ENCODE measurements around the gene PMPCA.

PMPCA gene, protein sequence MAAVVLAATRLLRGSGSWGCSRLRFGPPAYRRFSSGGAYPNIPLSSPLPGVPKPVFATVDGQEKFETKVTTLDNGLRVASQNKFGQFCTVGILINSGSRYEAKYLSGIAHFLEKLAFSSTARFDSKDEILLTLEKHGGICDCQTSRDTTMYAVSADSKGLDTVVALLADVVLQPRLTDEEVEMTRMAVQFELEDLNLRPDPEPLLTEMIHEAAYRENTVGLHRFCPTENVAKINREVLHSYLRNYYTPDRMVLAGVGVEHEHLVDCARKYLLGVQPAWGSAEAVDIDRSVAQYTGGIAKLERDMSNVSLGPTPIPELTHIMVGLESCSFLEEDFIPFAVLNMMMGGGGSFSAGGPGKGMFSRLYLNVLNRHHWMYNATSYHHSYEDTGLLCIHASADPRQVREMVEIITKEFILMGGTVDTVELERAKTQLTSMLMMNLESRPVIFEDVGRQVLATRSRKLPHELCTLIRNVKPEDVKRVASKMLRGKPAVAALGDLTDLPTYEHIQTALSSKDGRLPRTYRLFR

DNA sequence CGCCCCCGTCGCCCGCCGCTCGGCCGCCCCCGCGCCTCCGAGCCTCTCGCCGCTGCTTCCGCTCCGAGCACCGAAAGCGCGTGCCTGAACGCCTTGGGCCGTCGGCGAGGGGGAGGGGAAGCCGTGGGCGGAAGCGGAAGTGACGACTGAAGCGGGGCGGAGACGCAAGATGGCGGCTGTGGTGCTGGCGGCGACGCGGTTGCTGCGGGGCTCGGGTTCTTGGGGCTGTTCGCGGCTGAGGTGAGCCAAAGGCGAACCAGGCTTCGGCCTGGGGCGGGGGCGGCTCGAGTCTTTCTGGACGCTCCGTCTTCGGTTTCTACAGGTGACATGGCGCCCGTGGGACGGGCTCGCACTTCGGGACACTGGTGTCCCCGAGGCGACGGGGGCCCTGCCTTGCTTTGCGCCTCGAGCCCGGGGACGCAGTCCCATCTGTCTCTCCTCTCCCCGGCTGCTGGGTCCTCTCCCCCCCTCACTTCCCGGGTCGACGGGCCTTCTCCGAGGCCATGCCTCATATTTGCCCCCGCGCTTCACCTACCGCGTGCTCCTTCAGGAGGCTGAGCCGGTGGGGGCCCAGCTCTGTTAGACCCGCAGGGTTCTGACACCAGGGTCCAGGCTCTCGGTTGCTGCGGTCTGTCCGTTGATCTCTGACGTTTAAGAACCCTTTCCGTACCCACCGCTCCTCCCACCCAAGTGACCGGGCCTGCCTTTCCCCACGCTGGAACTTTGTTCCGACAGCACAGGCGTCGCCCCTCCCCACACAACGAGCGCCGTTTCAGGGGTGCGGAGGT lies at the start of gene PMPCA, which contains the start of gene ENTR1:
PMPCA (plus strand) TSS at position 159 of the 788 bp plus-strand sequence; CDS start at position 170, 11 bp downstream.
ENTR1 (minus strand) TSS at position 115 of the 788 bp plus-strand sequence. CDS start 217 bp downstream, outside the sequence.
- DNase-seq = peak; percentile 15 to 93 (median 81)

DNA sequence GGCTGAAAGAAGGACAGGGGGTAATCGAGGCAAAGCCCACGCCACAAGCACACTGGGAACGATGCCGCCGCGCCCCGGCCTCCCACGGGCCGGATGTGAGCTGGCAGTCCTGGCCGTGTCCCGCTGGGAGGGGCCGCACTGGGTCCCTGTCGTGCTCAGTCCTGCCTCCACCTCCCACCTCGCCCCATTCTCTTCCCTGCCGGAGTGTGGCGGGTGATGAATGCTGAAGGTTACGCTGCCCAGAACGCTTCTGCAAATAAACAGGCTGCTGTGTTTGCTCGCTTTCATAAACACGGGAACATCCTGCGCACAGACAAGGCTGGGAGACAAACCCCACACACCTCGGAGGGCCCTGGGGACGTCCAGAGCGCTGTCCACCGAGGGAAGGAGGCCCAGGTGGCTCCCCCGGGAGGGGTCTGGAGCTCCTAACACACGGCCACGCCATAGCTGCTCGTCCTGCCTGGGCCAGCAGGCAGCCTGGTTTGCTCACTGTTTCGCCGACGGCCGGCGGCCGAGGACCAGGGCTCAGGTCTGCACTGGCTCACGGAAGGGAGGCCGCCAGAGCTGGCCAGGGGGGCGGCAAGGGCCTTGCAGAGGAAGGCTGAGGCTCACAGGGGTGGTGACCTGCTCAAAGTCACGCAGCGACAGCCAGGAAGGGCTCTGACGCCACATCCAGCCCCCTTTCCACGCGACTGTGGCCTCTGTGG lies 49.3 kb upstream of the PMPCA start:
- no peak for DNase-seq

DNA sequence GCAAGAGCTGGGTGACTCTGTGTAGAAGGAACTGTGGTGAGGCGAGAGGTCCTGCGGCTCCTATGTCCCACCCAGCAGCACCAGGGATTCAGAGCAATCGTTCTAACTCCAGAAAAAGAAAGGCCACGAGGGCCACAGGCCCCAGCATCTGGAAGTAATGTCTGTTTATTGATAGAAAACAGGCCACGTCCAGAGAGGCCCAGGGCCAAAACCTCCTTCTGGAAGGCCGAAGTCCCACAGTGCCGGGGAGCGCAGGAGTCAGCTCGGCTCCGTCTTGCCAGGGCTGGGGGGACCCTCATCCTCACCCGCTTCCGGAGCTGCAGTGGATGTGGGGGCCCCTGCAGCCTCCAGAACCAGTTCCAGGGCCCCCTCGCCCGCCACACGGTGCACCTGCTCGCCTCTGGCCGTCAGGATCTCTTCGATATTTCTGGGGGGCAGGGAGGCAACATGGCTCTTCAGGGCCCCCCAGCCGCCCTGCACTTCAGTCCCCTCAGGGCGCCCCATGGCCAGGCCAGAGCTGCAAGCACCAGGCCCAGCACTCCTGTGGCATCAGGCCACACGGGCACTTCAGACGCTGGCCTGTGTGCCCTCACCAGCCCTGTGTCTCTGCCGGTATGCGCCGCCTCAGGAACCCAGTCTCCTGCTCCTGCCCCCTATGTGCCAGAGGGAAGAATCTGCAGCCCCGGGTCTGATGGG lies 48.6 kb upstream of the PMPCA start:
- no peak for DNase-seq

DNA sequence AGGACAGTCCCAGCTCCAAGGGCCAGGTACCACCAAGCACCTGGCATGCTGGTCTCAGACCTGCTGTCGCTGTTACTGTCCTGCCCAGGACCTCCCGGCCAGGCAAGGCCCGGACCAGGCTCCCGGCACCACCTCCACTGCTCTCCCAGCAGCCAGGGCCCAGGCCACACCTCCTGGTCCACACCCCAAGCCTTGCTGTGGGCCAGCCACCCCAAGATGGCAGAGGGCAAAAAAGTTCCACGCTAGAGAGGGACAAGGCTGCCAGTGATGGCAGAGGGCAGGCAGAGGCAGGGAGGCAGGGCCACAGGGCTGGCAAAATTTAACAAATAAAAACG lies 48.0 kb upstream of the PMPCA start:
- no peak for DNase-seq

DNA sequence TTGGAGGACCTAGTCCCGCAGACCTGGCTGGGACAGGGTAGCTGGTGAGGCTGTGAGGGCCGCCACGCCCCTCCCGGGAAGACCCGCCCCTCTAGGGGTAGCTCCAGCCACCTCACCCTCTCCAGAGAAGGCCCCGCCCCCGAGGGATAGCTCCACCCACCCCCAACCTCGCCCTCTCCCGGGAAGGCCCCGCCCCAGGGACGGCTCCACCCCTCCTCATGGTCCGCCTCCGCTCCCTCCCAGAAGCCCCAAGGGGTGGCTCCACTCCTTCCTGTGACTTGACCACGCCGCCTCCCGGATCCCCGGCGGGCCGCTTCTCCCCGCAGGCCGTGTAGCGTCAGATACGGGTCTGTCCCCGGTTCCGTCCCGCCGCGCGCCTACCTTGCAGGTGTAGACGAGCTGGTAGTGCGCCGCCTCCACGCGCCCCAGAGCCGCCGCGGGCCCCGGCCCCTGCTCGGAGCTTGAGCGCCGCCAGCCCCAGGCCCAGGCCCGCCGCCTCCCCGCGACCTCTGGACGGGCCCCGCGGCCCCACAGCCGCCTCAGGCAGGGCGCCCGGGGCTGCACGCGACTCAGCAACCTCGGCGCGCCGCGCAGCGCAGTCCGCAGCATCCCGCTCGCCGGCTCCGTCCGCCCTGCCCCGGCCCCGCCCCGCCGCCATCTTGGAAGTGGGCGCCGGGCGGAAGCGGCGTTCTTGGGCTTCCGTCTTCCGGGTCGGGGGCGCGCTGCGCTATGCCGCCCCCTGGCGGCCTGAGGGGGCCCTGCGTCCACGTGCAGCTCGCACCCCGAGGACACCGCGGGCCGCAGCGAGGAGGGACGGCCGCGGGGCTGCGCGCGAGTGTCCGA lies 47.1 kb upstream of the PMPCA start, which contains the start of gene DNLZ:
DNLZ (minus strand) TSS at position 639 of the 843 bp plus-strand sequence; CDS start at position 609, 30 bp downstream.
- peak; percentile 49 to 95 (median 90) for DNase-seq

DNA sequence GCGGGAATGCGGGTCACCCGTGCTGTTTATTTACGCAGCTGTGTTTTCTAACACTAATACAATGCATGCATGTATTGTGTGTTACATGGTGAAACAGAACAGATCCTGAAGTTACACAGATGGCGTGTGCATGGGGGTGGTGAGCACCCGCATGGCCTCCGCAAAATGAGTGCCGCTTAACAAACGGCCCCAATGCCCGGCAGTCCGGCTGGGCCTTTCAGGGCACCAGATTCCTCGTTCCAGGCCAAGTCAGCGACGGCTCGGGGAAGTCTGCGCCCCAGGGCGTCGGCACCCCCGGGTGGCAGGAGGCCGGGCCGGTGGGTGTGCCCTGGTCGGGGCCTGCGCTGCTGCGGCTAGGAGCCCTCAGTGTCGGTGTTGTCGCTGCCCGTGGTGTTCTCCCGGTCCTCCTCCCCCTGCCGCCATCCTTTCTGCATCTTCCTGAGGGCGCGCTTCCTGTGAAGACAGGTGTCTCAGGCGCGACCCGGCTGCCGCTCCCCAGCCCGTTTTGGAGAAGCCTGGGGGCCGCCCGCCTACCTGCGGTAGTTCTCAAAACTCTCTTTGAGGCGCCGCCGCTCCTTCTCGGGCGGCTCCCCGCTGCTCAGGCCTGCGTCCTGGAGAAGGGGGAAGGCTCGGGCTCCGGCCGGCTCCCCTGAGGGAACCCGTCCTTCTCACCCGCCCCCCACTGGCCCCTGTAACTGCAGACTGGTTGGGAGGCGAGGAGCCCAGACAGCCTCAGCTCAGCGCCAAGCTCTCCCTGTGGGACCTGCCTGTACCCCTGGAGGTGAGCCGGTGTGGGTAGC lies 46.3 kb upstream of the PMPCA start:
- no peak for DNase-seq

DNA sequence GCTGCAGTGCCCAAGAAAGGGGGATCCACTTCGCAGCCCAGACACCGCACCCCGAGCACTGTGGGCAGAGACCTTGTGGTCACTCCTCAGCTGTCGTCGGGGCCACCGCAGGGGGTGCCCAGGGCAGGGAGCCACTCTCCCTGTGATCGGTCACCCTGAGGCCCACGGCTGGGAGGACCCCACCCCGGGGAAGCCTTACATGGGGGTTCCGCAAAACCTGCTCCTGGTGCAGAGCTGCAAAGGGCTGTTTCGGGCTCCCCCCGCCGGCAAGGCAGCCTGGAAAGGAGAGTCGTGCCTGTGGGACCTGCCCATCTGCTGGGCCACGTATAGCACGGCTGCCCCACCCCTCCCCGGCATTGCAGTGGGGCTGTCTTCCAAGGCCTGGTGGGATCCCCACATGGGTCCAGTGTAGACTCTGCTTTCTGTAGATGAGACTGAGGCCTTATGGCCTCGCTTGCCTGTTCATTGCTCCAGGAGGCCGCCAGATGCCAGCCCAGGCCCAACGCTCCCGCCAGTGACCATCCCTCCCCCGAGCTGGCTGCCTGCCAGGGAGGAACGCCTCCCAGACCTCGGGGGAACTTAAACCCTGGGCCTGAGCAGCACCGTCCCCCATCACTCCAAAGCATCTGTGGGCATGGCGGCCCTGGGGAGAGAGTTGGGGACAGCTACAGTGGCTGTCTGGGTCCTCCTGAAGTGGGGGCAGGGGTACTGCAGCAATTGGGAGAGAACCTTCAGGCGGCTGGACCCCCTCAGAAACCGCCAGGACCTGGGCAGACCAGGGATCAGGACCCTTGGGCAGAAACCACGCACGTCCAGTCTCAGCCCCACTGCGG lies 45.3 kb upstream of the PMPCA start:
- no peak for DNase-seq

DNA sequence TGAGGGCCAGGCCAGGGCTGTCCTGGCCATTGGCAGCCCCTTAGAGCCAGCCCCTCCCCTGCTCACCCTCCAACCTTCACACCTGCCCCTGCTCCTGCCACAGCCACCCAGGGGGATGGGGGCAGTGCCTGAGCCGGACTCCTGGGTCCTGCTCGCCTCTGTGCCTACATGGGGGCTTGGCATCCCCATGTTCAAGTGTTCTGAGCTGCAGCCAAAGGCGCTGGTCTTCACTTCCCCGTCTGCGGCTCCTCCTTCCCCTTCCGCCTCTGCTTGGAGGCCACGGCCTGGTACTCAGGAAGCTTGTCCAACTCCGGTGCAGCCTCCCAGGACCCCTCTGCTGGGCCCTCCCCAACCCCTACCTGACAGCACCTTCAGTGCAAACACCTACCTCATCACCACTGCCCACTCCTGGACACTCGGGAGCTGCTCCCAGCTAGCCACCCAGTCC lies 44.7 kb upstream of the PMPCA start:
- DNase-seq = peak in 2 of 14 donors; percentile 10 to 17

DNA sequence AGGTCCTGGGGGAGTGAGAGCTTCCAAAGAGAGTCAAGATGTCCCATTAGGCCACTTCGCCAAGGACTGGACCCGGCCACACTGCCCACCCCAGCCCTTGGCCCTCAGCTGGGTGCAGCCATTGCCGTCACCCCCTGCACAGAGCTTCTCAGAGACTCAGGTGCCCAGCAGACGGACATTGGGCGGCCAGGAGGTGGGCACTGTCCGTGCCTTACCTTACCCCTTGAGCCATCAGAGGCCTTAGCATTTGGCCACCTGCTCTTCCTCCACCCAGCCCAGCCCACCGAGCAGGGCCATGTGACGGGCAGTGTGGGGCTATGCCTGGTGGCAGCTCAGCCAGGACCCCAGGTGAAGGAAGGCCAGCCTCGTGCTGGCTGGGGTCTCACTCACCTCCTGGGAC lies 43.6 kb upstream of the PMPCA start:
- DNase-seq = no peak

DNA sequence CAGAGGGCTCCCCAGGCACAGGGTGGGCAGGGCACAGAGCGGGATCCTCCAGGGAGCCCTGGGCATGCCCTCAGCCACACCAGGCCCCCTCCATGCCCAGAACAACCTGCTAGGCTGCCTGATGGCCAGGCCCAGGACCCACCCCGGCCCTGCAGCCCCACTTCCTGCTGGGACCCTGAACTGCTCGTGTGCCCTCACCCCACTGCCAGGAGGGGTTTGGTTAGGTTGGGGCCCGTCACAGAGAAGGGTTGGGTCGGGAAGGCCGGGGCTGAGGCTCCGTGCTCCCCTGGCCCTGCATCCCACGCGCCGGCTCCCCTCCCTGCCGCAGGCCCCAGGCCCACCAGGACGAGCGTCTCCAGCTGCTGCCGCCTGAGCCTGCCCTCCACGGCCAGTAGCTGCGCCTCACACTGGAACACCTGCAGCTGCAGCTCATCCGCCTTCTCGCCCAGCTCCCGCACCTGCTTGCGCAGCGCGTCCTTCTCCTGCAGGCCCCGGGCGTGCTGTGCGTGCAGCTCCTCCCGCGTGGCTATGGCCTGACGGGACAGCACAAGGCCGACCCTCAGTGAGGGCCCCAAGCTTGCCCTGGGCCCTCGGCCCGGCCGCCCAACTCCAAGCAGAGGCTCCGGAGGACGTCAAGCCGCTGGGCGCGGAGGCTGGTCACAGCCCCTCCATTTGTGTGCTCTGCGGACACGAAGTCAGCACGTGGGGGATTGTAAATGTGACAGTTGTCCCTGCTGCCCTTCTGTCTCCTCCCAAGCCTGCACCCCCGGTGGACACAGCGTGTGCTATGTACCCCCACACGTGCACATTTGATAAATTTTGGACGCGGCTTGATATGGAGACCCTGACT lies 42.9 kb upstream of the PMPCA start:
- no peak for DNase-seq

DNA sequence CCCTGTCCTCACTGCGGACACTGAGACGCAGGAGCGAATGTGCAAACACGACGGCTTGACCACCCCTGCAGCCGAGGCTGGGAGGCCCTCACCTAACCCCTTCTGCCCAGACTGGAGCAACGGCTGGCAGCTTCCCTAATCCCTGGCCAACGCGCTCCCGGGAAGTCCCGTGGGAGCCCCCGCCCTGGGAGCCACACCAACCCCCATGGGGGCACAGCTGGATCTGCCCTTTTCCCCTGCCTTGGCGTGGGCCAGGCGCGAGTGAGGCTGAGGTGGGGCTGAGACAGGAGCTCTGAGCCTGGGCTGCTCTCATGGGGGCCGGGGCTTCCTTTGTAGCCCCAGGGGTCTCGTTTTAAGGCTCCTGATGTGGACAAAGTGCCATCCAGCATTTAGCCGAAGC lies 42.3 kb upstream of the PMPCA start:
- no peak for DNase-seq

DNA sequence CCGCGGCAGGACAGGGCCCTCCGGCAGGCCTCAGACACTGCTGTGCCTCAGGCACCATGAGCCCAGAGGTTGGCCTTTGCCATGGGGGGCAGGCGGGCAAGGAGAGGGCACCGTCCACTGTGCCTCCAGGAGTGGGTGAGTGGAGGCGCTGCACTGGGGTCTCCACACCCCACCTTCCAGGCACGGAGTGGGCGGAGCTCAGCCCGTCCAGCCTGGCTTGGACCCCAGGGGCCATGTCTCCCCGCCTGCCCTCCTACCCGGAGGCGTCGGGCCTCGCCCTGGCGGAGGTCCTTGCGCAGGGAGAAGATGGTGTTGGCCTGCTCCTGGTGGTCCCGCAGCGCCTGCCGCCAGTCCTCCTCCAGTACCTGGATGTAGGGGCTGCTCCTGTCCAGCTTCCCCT lies 40.4 kb upstream of the PMPCA start:
- no peak for DNase-seq

DNA sequence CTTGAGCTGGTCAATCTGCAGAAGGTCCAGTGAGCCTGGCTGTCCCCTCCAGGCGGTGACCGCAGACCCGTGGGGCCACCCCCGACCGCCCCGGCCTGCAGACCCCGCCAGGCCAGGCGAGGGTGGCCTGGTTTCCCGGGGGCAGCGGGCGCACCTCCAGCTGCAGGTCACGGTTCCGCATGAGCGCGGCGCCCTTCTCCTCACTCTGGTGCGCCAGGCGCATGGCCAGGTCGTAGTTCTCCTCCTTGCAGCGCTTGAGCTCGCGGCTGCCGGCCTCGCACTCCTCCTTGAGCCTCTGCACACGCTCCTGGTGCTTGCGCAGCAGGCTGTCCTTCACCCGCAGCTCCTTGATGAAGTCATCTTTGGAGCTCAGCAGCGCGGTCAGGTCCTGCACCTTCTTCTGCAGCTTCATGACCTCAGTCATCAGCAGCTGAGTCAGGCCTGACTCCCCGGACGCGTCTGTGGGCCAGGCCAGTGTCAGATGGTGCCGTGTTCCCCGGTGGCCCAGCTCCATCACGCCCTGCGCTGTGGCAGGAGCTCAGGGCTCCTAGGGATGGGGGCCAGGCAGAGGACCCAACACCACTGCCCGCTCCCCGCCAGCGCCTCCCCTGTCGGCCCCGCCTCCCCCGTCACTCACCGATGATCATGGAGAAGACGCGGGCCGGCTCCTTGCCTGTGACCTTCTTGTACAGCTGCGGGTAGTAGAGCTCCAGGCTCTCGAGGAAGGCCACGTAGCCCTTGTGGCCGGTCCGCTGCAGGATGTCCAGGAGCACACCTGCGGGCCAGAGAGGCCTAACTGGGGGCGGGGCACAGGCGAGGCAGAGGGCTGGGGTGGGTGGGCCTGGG lies 39.5 kb upstream of the PMPCA start:
- no peak for DNase-seq

DNA sequence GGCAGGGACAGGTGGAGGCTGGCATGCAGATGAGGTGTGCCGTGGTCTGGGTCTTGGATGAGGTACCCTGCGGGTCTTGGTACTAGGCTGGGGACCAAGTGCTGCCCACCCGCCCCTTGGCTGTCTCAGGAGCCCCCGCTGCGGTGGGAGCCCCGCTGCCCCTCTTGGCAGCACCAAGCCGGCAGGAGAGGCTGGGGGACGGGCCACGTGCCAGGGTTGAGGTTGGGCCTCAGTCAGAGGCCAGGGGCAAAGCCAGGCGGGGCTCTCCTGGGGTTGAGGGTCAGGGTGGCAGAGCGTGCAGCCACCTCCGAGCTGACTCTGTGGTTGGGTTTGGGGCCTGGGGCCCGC lies 39.0 kb upstream of the PMPCA start:
- DNase-seq = no peak

DNA sequence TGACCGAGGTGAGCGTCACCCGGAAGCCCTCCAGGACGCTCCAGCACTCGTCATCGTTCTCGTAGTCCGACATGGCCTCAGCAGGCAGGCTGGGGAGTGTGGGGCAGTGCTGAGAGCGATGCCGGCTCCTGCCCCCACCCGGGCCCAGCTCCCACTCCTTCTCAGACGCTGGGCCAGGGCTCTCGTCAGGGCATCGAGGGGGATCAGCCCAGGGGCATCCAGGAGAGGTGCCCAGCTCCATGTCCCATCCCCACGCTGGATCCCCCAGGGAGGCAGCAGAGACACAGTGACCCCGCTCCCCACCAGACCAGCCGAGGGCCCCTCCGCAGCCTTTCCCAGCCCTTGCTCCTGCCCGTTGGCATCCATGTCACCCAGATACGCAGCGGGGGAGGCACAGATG lies 38.5 kb upstream of the PMPCA start:
- DNase-seq = no peak

DNA sequence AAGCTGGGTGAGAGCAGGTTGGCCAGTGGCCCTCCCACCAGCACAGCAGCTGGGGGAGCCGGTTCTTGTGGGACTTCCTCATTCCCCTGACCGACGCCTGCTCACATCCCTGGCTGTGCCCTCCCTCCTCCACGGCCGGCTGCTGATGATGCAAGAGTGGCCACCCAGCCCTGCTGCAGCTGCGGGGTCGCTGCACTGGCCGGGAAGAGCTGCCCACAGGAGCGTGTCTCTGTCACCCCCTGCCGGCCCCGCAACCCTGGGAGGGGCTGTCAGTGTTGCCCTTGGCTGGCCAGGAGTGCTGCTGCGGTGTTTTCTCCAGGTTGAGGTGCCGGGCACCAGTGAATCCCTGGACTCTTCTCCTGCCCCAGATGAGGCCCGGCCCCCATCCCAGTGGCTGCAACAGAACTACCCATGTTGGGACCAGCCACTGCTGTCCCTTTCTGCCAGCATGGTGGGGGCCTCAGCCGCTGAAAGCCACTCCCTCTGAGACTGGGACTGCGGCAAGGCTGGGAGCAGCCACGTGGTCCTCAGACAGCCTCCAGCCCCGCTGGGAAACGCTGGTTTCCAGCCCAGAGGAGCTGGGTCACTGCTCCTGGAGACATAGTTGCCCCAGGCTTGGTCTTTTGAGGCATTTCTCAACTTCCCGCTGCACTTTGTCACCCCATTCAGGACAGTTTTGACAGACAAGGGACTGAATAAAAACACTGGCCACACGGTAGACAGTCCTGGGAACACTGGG lies 37.7 kb upstream of the PMPCA start:
- DNase-seq = peak in 7 of 14 donors; percentile 12 to 61 (median 49)
